GM19395 (cell line): ENCODE measurements around the gene SLBP.
"Not testable (repeated sequence)": the region's sequence is repeated elsewhere in the genome, so short reads cannot be mapped to it uniquely, and the experiment has no call there.

ENCODE experiments used
- ATAC-seq: cut with Tn5 transposase; IDR thresholded peaks from one replicate; pipeline ENCODE4 v1.9.1; 2021; ENCODE audit warnings: mild to moderate bottlenecking, moderate library complexity; ENCODE audit not compliant: unreplicated experiment

Gene SLBP

DNA sequence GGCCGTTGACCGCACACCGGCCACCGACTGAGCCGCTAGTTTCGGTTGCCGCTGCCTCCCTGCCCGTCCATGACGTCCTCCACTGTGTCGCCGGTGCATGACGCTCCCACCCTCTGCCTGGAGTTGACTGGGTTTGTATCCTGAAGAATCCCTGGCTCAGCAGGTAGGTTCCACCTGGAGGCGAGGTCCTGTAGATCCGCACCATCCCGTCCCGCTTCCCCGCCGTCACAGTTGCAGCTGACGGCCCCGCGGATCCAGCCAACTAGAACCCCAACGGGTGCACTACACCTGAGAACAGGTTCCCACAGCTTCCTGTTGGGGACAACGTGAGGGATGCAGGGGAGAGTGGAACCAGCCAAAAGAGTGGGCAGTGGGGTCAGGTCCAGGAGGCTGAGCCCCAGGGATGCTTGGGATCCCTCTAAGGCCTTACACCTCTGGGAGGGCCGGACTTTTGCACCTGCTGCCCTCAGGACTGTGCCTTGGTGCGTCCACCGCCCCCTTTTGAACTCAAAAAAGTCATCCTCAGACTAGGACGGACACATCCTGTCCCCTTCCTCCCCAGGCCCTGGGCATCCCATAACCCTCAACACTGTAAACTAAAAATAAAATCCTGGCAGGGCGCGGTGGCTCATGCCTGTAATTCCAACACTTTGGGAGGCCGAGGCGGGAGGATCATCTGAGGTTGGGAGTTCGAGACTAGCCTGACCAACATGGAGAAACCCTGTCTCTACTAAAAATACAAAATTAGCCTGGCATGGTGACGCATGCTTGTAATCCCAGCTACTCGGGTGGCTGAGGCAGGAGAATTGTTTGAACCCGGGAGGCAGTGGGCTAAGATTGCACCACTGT, 1.1 kb upstream of the SLBP start:
- peak; percentile 18 for ATAC-seq

DNA sequence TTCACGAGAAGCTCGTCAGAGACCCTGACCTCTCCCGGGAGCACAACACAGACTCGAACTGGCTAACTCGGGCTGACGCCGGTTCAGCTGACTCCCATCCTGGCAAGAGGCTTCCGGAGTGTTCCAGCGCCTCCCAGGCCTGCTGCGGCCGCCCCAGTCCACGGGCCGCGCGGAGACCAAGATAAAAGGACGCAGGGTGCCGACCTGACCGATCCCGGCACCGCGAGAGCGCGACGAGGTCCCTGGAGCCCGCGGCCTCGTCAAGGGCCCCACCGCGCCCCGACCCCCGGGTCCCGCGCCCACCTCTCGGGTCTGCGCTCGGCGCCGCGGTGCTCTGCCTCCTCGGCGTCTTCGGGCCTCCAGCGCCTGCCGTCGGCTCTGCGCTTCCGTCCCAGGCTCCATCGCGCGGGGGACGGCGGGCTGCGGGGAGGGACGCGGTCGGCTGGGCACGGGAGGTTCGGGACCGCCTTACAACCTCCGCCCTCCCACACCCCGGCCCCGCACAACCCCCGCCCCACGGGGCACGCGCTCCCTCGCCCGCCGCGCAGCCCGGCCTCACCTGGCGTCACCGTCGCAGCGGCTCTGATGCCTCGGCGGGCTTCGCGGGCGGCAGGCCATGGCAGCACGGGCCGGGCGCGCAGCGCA, 426 bp downstream of the SLBP start:
- ATAC-seq, result peak; percentile 3

DNA sequence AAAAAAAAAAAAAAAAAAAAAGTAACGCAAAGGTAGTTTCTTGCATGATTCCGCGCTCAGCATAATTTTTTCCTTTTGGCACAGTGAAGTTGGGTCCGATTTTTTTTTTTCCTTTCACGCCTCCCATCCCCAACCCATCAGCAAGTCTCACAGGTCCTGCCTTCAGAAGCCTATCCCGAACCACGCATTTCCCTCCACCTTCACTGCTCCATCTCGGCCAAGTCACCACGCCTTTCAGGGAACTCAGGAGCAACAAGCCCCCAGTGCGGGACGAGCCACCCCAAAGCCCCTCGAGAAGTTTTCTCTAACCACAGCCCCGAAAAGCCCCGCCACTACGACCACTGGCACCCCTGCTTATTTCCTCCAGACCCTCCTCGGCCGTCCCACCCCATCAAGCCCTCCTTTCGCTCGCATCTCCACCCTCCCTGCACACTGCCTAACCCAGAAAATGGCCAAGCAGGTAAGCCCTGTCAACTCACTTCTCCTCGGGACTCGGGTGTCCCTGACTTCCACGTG, 1.0 kb downstream of the SLBP start:
- ATAC-seq, result no peak

DNA sequence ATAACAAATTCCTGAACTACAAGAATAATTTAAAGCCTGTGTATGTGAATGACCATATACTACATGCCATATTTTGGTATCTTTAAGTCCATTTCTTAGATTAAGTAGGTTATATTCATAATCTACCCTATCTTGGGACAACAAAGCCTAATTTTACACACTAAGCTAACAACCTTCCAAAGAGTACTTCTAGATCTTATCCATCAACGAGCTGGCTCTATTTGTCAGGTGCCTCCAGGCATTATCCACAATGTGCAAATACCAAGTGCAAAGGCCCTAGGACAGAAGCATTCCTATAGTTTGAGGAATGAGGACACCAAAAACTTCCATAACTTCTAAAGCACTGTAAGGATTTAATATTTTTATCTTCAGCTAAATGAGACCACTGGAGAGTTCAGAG, 3.5 kb downstream of the SLBP start:
- ATAC-seq, result no peak

DNA sequence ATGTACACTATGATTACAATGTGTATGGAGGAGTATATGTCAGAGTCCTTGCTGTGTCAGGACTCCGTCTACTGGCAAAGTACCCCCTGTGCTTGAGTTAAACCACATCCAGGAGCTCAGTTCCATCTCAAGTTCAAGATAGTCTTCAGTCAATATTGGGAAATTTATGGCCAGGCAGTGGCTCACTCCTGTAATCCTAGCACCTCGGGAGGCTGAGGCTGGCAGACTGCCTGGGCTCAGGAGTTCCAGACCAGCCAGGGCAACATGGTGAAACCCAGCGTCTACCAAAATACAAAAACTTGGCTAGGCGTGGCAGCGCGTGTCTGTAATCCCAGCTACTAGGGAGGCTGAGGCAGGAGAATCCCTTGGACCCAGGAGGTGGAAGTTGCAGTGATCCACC, 5.8 kb downstream of the SLBP start:
- no peak for ATAC-seq

DNA sequence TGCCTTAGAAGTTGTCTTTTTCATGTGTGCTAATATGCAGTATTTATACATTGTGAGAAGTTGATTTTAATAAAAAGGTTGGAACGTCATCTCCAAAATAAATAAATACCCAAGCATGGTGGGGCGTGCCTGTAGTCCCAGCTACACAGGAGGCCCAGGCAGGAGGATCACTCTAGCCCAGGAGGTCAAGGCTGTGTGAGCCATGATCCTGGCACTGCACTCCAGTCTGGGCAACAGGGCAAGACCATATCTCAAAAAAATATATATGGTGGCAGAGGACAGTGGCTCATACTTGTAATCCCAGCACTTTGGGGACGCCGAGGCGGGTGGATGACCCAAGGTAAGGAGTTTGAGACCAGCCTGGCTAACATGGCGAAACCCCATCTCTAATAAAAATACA, 6.4 kb downstream of the SLBP start:
- ATAC-seq, result no peak

DNA sequence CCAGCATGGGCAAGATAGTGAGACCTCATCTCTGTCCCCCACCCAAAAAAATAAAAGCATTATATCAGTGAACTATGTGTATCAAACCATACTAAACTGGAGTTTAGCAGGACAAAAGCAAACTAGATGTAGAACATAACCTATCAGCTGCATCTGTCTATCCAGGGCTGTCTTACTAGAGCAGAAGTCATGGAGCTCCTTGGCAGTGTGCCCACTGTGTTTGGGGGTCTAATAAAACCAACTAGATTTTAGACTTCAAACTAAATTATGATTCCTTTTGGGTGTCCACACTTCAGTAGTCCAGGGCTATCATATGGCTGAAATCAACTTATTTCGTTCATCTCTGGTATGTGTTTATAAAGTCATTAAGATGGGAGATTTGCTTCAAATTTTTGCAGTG, 8.3 kb downstream of the SLBP start:
- ATAC-seq, result no peak

DNA sequence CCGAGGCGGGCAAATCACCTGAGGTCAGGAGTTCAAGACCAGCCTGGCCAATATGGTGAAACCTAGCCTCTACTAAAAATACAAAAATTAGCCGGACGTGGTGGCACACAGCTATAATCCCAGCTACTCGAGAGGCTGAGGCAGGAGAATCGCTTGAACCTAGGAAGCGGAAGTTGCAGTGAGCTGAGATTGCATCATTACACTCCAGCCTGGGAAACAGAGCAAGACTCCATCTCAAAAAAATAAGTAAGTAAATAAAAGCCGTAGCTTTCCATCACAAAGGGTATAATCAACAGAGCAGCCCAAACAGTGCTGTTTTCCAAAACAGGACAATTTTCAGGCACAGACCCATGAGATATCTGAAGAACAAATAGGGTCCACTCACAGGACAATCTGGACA, 10.4 kb downstream of the SLBP start:
- ATAC-seq, result not testable (repeated sequence)

DNA sequence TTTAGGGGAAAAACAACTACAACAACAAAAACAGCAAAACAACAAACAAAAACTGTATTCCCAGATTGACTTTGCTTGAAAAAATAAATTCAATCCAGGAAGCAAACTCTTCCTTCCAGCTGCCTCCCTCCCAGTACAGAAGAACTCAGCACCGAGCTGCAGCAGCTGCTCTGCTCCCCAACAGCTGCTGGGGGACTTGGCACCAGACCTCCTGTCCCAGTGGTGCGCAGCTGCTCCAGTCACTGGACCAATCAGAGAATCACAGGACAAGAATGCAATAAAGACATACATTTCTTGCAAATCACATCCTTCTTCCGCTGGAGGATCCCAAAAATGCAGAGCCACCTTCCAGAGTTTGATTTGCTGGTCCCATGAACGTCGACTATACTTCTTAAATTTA, 16.2 kb downstream of the SLBP start:
- ATAC-seq, result no peak

DNA sequence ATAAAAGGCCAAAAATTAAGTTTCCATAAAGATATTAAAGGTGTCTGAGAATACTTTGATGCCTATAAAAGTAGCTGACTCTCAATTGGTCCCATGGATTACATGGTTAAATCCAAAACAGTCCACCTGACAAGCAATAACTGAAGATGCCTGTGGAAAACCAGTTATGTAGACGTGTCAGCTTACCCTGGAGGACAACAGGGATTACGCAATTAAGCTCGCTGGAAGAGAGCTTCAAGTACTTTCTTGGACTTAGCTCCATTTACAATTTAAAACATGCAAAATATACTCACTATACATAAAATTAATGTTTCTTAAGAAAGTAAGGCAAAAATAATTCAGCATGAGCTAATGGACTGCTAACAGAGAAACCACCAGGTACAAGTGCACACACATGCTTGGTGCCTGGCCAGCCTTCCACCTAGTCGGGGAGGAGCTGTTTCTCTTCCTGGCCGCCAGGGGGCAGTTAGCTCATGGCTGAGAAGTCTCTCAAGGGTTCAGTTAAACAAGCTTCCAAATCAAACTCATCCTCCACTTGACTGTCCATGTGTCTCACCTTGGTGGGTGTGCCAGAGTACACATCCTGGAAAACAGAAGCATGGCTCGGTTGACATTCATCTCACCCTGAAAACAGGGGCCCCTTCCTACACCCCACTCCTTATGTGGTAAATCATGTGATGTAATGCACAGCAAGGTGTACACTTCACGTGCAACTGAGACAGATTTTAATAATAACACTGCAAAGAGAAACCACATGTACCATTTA, 18.8 kb downstream of the SLBP start:
- peak; percentile 87 for ATAC-seq

DNA sequence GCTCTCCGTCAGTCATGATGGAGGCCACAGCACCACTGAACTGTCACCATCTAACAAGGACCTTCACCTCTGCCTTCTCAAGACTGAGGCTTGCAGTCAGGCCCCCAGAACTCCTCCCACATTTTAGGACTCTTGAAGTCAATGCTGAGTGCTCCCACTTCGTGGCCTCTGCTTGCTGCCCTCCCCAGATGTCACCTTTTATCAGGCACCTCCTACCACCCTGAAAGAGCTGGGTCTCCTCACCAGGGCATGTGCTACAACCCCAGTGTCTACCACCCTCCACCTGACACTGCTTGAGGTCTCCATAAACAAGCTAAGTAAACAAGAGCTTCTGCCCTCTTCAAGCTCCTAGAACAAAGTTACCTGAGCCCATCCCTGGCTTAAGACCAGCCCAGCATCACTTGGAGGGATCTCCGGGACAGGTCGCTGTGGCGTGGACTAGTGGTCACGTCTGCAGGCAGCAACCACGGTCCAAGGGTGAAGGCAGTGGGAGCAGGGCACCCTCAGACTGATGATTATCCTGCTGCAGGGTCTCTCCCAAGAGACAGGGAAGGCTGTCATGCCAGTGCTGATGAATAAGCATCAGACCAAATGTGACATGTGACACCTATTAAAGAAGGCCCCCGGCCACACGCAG, 20.3 kb downstream of the SLBP start:
- no peak for ATAC-seq

DNA sequence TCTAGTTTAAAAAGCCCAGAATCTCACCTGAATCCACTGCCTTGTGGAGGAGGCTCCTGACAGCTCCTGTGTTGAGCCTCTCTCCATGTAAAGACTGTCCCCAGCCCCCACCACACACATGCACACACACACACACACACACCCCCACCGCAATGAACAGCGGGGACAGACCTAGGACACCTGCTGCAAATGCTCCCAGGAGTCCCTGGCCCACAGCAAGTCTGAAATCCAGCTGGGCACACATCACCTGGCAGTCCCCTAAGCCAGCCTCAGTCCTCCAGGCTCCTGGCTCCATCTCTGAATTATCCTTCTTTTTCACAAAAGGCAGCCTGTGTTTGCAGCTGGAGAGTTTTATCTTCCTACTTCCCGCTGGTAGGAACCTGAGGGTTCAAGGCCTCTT, 21.4 kb downstream of the SLBP start:
- no peak for ATAC-seq

DNA sequence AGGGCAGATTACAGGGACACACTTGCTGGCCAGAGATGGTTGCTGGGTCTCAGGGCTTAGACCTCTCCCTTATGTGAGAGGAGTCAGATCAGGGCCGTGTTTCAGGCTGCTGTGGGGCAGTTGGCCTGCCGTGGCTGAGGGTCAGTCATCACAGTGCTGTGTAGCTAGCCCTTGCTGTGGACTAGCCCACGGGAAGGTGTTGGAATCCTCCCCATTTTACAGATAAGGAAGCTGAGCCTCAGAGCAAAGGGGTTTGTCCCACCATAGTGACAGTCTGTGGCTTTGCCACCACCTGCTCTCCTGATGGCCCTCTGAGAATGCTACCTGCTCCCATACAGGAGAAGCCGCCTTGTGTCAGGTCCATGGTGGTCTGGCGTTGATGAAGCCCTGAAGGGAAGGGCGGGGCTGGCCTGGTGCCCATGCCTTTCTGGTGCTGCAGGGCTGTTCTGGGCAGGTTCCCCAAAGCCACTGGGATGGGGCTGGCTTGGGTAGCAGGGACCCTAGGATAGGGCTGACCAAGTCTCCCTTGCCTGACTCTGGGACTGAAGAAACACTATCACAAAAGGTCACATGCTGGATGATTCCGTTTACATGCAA, 25.6 kb downstream of the SLBP start:
- no peak for ATAC-seq

DNA sequence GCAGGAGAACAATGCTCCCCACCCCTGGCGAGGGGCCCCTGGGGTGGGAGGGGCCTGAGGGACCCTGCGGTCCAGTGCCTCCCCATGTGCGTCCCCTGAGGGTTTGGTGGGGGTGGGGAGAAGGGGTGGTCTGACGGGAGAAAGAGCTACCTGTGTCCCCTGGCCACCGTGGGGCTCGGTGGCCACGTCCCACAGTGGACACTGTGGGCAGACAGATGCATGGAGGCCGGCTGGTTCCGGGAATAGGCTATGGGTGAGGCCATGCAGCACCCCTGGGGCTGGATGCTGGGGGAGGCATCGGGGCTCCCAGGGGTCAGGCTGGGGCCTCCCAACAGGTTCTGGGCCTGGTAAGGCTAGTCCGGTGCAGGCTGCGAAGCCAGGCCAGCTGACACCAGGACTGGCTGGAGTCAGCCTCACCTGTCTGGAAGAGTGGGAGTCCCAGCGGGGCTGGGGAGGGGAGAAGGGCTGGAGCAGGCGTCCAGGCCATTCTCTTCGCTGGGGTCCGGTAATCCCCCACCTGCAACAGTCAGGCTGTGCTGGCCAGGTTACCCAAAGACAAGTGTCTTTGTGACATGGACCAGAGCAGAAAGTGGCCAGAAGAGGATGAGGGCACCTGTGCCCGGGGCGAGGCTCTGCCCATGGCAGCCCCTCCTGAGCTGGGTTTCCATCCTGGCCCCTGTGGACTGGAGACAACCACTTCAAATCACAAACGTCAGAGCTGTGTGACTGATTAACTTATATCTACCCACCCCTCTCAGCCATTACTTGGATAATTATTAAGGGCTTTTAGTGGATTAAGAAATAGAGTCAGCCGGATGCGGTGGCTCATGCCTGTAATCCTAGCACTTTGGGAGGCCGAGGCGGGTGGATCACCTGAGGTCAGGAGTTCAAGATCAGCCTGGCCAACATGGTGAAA, 26.6 kb downstream of the SLBP start:
- no peak for ATAC-seq

DNA sequence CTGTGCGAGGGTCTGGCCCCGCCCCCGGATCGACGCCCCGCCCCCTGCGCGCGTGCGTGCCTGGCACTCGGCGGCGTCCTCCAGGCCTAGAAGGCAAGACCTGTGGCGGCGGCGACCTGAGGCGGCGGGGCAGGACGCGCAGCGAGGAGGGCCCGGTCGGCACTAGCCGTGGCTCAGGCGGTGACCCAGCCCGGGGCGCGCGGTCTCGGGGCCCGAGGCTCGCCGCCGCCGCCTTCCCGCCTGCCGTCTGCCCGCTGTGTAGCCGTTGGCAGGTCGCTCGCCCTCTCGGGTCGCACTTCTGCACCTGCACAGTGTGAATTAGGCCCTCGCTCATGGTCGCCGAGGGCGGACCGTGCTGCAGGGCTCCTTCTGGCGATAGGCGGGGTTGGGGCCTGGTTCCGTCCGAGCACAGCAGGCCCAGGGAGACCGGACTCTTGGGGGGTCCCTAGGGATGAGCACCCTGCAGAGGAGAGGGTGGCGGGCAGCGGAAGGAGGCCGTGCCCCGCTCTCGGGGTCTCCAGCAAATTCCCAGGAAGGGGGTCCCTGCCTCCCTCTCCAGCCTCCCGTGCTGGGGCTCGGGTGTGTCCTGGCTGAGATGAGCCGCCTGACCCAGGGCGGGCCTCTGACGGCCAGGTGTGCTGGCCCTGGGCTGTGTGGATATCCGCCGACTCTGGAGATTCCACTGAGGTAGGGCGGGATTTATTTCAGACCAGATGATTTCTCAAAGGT, 27.4 kb downstream of the SLBP start:
- no peak for ATAC-seq

DNA sequence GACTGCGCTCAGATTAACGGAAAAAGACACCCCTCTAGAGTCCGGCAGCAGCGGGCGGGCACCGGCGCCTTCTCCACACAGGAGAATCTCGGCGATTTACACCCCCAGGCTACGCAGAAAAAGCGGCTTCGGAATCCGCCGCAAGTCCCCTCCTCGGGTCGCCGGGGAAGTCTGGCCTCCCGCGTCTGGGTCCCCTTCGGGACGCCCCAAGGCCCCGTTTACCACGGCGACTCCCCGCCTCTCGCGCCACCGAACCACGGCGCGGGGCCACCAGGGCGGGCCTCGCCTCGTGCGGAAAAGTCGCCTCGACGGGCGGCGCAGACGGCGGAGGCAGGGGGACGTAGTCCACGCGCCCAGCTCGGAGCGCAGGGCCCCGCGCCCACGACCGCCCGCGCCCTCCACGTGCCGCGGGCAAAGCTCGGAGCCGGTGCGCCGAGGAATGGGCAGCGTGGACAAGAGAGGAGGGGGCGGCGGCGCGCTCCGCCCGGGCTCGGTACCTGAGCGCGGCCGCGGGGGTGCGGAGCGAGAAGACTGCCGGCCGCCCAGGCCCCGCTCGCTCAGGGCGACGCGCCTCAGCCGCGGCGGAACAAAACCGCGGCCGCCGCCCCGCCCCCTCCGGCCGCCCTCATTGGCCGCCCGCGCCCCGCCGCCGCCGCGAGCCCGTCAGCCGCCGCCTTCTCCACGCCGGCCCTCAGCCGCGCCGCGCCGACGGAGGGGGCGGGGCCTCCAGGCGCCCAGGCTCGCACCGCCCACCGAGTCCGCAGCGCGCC, 28.2 kb downstream of the SLBP start, which contains the start of gene FAM53A:
Gene FAM53A, minus strand, starts transcription at position 578 of the 770 bp plus-strand sequence. CDS start 15,572 bp downstream, outside the sequence.
- ATAC-seq, result peak; percentile 66

DNA sequence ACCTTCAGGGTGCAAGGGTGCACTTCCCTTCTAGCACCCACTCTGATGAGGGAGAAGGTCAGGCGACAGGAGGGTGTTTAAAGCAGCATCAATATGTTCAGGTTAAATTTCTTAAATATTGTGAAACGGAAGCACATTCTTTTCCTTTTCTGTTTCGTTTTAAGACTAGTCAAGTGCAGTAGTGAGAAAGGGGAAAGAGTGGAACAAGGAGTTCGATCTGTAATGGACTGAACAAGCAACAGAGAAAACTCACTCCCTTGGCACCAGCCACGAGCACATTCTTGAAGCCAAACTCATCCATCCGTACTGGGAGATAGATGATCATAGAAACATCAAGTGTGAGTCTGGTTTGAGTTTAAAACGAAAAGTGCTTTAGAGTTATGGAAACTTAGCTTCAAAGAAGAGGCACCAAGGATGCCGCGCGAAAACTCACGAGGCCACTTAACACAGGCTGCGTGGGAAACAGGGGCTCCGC, 28.8 kb downstream of the SLBP start:
- no peak for ATAC-seq

DNA sequence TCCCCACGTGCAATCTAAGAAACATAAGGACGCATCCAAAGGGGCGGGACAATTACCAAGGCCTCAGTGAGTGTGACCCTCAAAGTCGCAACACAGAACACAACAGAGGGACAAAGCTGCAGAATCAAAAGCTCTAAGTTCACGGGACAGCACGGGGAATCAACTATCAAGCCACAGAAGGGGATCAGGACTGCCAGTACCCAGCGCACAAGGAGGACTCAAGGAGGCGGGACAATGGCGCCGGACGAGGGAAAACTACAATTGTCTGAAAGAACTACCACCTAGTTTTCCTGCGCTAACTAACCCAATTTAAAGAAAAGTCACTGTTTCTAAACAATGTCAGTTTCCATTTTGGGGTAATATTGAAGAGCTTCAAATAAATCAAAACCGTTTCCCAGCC, 29.3 kb downstream of the SLBP start:
- ATAC-seq, result no peak
